HepG2 (cell line): ENCODE results near the gene TMEM270.

Experiments used
- NR3C1 ChIP-seq: sonication (generic); formaldehyde crosslinking; IDR thresholded peaks from 2 replicates; pipeline ENCODE4 v1.4.0; 2020; ENCODE audit warnings: missing genetic modification reagents
- PHF20 ChIP-seq: sonication (generic); formaldehyde crosslinking; IDR thresholded peaks from 2 replicates; pipeline ENCODE4 v1.5.0; 2020; ENCODE audit warnings: mild to moderate bottlenecking, missing genetic modification reagents
- POLR2AphosphoS5 ChIP-seq: IDR thresholded peaks from 2 replicates; pipeline ENCODE4 v1.6.1; 2012; ENCODE audit warnings: low read depth, low read length
- SOX13 ChIP-seq, 3 experiments: fragments of 450-650 bp in 1 of 3; sonication (generic) in 1 of 3; formaldehyde crosslinking in 1 of 3; IDR thresholded peaks in 2 of 3; conservative IDR thresholded peaks in 1 of 3; 2 replicates each; pipeline versions ENCODE4 v1.5.0 to v1.6.1; 2016 to 2020; ENCODE audit warnings: antibody characterized with exemption in 1 of 3, mild to moderate bottlenecking in 1 of 3, missing compliant biosample characterization in 1 of 3, missing genetic modification reagents in 1 of 3, moderate library complexity in 1 of 3
- SUZ12 ChIP-seq: fragments of 150-350 bp; IDR thresholded peaks from 2 replicates; pipeline ENCODE4 v1.6.1; 2014; ENCODE audit warnings: low read depth, low read length
- TAF1 ChIP-seq: sonication (generic); formaldehyde crosslinking; IDR thresholded peaks from 2 replicates; pipeline ENCODE4 v1.4.0; 2020; ENCODE audit warnings: missing genetic modification reagents
- ZNF792 ChIP-seq: IDR thresholded peaks from 2 replicates; pipeline ENCODE4 v1.6.1; 2016
- TF ChIP-seq, protein P1 (sequence below): fragments of 450-650 bp; IDR thresholded peaks from 2 replicates; pipeline ENCODE4 v1.6.1; 2016
- TF ChIP-seq, protein P2 (sequence below): sonication (generic); formaldehyde crosslinking; IDR thresholded peaks from 2 replicates; pipeline ENCODE4 v1.5.0; 2020; ENCODE audit warnings: mild to moderate bottlenecking, missing genetic modification reagents, moderate library complexity
- TF ChIP-seq, protein P3 (sequence below): sonication (generic); formaldehyde crosslinking; IDR thresholded peaks from 2 replicates; pipeline ENCODE4 v1.4.0; 2020; ENCODE audit warnings: low read depth, mild to moderate bottlenecking, missing genetic modification reagents
- TF ChIP-seq, protein P4 (sequence below): IDR thresholded peaks from 2 replicates; pipeline ENCODE4 v1.6.1; 2012; ENCODE audit warnings: inconsistent platforms

DNA sequence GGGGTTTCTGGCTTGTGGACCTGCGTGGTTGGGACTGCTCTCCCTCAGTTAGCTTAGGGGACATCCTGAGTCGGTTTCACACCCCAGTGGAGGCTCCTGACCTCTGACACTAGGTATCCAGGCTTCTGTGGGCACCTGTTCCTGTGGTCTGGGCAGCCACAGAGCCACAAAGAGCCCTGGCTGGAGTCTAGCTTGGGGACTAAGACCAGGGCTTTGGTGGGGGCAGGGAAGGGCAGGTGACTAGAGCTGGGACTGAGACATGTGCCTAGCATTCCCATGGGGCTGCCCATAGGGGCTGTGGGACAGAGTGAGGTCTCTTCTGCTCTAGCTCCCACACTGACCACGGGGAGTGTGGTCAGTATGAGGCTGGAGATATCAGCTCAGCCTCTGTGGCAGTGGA is 4.0 kb upstream of the TMEM270 start:
- no peak for TF ChIP-seq TAF1 (CRISPR knock-in tag)
- TF ChIP-seq POLR2AphosphoS5 = no peak
- TF ChIP-seq NR3C1 = no peak
- TF ChIP-seq, protein P1, sequence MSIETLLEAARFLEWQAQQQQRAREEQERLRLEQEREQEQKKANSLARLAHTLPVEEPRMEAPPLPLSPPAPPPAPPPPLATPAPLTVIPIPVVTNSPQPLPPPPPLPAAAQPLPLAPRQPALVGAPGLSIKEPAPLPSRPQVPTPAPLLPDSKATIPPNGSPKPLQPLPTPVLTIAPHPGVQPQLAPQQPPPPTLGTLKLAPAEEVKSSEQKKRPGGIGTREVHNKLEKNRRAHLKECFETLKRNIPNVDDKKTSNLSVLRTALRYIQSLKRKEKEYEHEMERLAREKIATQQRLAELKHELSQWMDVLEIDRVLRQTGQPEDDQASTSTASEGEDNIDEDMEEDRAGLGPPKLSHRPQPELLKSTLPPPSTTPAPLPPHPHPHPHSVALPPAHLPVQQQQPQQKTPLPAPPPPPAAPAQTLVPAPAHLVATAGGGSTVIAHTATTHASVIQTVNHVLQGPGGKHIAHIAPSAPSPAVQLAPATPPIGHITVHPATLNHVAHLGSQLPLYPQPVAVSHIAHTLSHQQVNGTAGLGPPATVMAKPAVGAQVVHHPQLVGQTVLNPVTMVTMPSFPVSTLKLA = no peak
- TF ChIP-seq, protein P2, sequence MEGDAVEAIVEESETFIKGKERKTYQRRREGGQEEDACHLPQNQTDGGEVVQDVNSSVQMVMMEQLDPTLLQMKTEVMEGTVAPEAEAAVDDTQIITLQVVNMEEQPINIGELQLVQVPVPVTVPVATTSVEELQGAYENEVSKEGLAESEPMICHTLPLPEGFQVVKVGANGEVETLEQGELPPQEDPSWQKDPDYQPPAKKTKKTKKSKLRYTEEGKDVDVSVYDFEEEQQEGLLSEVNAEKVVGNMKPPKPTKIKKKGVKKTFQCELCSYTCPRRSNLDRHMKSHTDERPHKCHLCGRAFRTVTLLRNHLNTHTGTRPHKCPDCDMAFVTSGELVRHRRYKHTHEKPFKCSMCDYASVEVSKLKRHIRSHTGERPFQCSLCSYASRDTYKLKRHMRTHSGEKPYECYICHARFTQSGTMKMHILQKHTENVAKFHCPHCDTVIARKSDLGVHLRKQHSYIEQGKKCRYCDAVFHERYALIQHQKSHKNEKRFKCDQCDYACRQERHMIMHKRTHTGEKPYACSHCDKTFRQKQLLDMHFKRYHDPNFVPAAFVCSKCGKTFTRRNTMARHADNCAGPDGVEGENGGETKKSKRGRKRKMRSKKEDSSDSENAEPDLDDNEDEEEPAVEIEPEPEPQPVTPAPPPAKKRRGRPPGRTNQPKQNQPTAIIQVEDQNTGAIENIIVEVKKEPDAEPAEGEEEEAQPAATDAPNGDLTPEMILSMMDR (CRISPR knock-in tag) = no peak
- no peak for TF ChIP-seq ZNF792 (CRISPR knock-in tag)
- TF ChIP-seq SUZ12 = no peak
- TF ChIP-seq, protein P3, sequence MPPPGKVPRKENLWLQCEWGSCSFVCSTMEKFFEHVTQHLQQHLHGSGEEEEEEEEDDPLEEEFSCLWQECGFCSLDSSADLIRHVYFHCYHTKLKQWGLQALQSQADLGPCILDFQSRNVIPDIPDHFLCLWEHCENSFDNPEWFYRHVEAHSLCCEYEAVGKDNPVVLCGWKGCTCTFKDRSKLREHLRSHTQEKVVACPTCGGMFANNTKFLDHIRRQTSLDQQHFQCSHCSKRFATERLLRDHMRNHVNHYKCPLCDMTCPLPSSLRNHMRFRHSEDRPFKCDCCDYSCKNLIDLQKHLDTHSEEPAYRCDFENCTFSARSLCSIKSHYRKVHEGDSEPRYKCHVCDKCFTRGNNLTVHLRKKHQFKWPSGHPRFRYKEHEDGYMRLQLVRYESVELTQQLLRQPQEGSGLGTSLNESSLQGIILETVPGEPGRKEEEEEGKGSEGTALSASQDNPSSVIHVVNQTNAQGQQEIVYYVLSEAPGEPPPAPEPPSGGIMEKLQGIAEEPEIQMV (CRISPR knock-in tag) = no peak
- no peak for TF ChIP-seq SOX13 (IDR thresholded peaks at IDR 0.05)
- TF ChIP-seq SOX13 (CRISPR knock-in tag; conservative IDR thresholded peaks at IDR 0.05 in 1 of 2, IDR thresholded peaks at IDR 0.05 in 1 of 2) = no peak
- TF ChIP-seq, protein P4, sequence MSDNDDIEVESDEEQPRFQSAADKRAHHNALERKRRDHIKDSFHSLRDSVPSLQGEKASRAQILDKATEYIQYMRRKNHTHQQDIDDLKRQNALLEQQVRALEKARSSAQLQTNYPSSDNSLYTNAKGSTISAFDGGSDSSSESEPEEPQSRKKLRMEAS = no peak
- TF ChIP-seq PHF20 (CRISPR knock-in tag) = no peak
